GM12865 (cell line): ENCODE results near the gene FASLG.

Experiments used
- DNase-seq: peaks from one replicate; pipeline ENCODE4 v3.0.0; 2010; ENCODE audit warnings: low read depth
- H3K4me3 ChIP-seq: 2 replicates; pipeline ENCODE4 v1.5.1; 2011; ENCODE audit warnings: mild to moderate bottlenecking, low read depth, low read length, control low read depth
- CTCF ChIP-seq: IDR thresholded peaks from 2 replicates; pipeline ENCODE4 v1.5.1; 2011; ENCODE audit warnings: low read length, control low read depth, low read depth, inconsistent platforms; ENCODE audit not compliant: insufficient read depth; ENCODE audit errors: missing control alignments

Gene FASLG

GRCh38 chr1:172708452-172708851 lies 49.5 kb downstream of the FASLG start:
- DNase-seq: no peak
- H3K4me3 ChIP-seq: no peak overlapping the region
- TF ChIP-seq CTCF: no peak

GRCh38 chr1:172711558-172711957 lies 52.7 kb downstream of the FASLG start:
- no peak for DNase-seq
- H3K4me3 ChIP-seq: no peak overlapping the region
- no peak for TF ChIP-seq CTCF

GRCh38 chr1:172713466-172713865 lies 54.6 kb downstream of the FASLG start:
- TF ChIP-seq CTCF: no peak
- H3K4me3 ChIP-seq: no peak overlapping the region
- no peak for DNase-seq
